NK-92 (cell line): ENCODE measurements around the gene ECI1.

Source experiments
- DNase-seq: peaks from one replicate; lab custom pipeline; 2025; ENCODE audit not compliant: unreplicated experiment; lab: John Stamatoyannopoulos, UW

ECI1 gene, protein sequence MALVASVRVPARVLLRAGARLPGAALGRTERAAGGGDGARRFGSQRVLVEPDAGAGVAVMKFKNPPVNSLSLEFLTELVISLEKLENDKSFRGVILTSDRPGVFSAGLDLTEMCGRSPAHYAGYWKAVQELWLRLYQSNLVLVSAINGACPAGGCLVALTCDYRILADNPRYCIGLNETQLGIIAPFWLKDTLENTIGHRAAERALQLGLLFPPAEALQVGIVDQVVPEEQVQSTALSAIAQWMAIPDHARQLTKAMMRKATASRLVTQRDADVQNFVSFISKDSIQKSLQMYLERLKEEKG

DNA sequence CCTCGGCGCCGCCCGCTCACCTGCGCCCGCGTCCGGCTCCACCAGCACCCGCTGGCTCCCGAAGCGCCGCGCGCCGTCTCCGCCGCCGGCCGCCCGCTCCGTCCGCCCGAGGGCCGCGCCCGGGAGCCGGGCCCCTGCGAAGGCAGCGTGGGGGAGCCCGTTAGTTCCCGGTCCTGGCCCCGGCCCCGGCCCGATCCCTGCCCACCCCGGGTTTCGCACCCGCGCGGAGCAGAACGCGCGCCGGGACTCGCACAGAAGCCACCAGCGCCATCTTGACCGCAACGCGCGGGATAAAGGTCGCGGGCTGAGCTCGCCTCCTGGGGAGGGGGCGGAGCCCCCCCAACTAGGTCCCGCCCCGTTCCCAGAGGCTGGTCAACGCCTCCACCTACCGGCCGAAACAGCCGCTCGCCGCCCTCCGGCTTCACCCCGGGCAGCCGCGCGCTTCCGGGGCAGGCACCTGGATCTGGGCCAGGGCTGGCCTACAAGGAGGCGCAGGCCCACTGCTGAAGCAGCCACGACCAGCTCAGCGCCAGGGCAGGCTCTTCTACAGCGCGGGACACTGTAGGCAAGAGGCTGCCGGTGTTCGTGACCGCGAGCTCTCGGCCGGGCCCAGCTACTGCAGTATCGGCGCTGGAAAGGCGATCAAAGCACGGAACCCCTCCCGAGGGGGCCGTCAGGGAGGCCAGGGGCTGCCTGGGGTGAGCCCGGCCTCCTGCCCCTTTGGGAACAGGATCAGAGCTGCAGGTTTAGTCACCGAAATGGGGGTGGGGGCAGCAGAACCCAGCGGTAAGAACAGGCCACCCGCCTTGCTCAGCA lies at the start of gene ECI1:
ECI1 (minus strand) TSS at position 292 of the 816 bp plus-strand sequence; CDS start at position 271, 21 bp downstream.
- no peak for DNase-seq

DNA sequence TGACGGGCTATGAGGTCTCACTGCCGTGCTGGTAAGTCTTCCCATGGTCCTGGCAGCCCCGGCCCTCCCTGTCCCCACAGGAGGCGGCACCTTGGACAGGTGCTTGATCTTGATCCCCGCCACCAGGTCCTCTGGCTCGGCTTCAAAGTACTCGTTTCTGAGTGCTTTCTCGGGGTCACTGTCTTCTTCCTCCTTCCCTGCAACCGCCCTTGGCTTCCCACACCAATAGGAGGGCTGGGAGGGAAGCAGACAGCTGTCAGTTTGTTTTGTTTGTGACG lies 48.5 kb upstream of the ECI1 start:
- DNase-seq = no peak

DNA sequence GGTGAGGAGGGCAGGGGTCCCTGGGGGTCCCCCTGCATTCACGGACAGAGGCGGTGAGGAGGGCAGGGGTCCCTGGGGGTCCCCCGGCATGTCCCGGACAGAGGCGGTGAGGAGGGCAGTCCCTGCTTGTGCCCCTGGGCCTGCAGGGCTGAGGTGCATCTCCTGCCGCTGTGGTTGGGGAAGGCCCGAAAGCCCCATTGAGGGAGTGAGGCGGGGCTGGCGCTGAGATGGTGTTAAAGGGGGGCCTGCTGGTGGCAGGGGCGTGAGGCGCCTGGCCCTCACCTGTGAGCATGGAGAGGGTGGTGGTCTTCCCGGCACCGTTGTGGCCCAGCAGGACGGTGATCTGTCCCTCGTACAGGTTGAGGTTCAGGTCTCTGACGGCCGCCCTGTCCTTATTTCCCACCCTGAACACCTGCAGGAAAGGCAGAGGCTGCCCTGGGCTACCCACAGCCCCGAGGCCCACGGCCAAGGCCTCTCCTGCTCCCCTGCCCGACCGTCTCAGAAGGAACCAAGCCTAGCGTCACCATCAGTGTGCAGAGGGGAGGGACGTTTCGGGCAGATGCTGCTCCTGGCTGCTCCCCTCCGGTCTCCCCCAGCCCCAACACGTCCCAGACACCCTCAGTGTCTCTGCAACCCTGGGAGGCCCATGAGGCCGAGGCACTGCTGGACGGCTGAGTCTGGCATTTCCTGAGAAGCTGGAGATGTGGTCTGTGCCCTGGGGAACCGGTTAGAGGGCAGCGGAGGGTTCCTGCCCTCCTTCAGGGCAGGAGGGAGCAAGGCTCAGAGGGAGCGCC lies 47.9 kb upstream of the ECI1 start:
- no peak for DNase-seq

DNA sequence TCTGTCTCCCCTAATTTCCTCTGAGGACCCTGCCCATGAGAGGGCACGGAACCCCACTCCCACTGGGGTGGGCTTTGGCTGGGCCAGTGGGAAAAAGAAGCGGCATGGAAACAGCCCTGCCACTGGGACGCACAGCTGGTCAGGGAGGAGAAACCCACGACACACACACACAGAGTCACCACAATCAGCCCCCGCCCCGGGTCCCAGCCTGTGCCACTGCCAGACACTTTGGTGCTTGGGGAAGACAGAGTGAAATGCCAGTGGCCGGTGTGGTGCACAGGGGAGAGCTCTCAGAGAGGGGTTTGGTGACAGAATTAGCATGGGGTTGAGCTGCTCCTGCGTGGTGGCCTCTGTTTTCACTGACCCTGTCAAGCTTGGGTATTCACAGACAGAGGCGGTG lies 47.2 kb upstream of the ECI1 start:
- no peak for DNase-seq

DNA sequence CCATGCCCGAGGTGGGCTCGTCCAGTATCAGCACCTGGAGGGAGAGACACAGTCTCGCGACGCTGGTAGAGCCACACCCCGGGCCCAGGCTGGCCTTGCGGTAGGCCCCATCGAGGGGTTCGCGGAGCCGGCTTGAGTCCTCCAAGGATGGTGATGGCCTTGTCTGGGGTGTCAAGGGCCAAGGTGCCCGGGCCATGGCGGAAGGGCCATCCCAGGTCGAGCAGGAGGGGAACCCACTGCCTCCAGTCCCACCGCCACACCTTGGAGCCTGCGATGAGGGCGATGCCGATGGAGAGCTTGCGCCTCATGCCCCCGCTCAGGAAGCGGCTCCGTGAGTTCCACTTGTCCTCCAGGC lies 46.1 kb upstream of the ECI1 start:
- no peak for DNase-seq

DNA sequence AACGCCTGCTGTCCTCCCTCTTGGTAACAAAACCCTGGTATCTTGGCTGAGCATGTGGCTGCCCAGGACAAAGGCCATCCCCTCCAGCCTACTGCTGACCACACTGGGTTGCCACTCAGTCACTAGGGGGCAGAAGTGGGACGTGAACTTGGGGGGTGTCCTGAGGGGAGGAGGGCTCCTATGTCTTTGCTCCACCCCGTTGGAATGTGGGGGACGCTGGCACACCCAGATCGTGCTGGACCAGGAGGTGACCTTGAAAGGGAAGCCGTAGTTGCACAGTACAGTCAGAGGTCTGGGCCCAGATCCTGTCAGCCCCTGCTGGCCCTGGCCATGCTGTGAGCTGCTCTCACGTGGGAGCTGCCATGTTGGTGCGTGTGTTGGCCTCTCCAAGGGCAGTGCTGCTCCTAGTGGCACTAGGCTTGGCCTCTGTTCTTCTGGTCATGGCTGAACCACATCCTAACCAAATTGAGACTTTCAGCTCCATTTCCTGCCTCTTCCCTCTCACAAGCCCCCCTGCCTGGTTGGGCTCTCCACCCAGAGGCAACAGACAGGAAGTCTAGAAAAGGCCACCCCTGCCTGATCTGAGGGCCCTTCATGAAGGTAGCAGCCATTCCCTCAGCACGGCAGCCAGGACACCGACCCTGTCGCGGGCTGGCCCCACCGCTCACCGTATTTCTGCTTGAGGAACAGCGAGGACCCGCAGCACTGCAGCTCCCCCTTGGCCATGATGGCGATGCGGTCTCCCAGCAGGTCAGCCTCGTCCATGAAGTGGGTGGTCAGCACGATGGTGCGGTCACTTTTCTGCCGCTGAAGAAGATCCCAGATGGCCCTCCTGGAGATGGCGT lies 45.5 kb upstream of the ECI1 start:
- DNase-seq = no peak

DNA sequence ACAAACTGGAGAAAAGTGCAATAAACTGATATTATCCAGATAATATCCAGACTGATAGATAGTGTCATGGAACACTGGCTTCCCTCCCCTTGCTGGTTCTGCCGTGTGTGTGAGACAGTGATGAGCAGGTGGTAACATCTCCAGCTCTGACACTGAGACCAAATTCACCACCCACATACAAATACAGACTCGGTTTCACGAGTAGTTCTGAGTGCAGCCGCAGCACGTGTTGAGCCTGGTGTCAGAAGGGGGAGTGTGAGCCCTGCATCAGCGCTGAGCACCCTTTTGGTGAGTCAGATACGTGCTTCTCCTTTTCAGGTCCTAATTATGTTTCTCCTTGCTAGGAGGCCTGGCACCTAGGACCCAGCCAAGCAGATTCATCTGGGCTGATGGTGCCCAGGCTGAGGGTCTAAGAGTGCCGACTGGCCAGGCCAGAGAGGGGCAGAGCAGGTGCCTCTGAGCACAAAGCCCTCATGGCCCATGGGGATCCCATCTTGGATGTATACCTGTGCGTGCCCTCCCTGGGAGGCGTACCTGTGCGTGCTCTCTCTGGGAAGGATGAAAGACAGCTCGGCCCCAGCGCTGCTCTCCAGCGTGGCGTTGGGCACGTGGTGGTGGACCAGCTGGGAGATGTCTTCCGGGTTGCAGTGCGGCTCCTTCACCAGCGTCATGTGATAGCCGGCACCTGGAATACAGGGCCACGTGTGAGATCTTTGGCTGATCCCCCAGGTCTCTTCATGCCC lies 43.8 kb upstream of the ECI1 start:
- DNase-seq = no peak

DNA sequence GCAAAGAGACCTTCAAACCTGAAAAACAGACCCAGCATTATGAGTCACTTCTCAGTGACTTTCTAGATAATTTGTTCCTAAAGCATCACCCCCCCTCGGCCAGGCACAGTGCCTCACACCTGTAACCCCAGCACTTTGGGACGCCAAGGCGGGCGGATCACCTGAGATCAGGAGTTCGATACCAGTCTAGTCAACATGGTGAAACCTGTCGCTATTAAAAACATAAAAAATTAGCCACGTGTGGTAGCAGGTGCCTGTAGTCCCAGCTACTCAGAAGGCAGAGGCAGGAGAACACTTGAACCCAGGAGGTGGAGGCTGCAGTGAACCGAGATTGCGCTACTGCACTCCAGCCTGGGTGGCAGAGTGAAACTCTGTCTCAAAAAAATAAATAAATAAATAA lies 40.8 kb upstream of the ECI1 start:
- DNase-seq = no peak

DNA sequence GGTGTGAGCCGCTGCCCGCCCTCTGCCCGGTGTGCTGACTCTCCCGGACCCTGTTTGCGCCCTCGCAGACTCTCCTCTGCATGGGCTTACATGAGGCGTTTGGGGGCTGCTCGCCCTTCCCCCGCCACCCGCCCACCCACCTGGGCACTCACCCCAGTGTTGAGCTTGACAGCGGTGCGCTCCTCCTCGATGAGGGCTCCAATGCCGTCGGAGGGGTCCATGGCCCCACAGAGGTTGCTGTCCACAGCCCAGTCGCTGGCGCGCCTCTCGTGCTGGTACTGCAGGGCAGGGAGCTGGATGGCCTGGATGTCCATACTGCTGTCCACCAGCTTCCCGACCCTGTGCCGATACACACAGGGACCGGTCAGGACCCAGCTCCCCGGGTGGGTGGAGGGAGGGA lies 37.9 kb upstream of the ECI1 start:
- DNase-seq = no peak

DNA sequence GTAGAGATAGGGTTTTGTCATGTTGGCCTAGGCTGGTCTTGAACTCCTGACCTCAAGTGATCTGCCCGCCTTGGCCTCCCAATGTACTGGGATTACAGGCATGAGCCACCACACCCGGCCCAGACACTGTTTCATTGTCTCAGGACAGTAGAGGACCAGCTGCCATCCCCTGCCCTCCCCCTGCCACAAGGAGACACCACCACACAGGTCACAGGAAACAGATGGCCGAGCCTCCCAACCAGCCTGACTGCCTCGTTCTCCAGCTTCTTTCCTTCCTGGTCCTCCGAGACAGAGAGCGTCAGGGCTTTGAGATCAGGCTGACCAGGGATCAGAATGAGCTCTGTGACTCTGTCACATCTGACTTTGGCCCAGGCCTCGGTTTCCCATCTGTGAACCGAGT lies 37.3 kb upstream of the ECI1 start:
- DNase-seq = no peak

DNA sequence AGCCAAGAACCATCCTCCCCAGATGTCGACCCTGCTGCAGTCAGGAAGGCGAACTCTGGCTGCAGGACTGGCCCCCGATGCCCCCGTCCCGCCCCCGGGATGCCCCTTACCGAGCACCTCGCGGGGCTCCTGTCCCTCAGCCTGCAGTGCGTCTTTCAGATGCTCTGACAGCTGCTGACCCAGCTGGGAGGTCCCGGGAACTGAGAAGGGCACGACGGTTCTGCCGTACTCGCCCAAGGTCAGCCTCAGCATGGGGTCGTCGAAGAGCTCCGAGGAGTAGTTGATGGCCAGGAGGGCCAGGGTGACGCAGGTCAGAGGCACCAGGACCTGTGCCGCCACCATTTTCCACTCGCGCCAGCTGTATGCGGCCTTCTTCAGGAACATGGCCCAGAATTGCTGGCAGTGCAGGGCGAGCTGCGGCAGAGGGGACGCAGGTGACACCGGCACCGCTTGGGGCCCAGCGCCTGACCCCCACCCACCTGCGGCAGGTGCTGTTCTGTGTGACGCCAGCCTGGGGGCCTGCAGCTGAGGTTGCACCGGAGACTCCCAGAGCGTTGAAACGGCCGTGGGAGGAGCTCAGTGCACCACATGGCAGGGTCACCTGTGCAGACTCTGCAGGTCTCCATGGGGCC lies 36.6 kb upstream of the ECI1 start:
- DNase-seq = no peak

DNA sequence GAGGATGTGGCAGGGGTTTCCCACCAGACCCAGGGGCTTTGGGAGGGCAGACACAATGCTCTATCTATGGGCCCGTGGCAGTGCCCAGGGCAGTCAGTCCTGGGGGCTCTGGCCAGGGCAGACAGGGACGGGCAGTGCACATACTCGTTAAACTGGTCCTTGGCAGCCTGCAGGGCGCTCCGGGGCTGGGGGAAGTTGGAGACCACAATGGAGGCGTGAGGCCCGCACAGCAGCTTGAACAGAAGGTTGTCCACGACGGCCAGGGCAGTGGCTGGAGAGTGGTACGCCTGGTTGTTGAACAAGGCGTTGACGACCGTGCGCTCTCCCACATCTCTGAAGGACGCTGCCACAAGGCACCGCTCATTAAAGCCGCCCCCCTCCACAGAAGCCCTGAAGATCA lies 35.2 kb upstream of the ECI1 start:
- no peak for DNase-seq

DNA sequence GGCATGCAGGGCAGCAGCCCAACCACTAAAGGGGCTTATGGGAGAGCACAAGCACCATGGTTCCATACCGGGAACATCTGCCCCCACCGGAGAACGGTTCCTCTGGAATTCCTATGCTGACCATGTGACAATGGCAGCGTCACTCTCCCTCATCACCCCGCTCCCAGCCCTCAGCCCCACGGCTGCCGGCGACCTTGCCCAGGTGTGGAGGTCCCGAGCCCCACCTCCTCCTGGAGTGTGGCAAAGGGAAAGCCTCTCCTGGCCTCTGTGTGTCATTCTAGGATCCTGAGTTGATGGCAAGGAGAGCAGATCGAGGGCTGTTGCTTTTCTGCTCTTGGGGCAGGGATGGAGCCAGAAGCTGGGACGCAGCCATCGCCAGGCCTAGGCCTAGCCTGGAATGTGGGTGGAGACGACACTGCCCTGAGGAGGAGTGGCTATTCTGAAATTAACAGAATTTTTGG lies 34.4 kb upstream of the ECI1 start:
- no peak for DNase-seq

DNA sequence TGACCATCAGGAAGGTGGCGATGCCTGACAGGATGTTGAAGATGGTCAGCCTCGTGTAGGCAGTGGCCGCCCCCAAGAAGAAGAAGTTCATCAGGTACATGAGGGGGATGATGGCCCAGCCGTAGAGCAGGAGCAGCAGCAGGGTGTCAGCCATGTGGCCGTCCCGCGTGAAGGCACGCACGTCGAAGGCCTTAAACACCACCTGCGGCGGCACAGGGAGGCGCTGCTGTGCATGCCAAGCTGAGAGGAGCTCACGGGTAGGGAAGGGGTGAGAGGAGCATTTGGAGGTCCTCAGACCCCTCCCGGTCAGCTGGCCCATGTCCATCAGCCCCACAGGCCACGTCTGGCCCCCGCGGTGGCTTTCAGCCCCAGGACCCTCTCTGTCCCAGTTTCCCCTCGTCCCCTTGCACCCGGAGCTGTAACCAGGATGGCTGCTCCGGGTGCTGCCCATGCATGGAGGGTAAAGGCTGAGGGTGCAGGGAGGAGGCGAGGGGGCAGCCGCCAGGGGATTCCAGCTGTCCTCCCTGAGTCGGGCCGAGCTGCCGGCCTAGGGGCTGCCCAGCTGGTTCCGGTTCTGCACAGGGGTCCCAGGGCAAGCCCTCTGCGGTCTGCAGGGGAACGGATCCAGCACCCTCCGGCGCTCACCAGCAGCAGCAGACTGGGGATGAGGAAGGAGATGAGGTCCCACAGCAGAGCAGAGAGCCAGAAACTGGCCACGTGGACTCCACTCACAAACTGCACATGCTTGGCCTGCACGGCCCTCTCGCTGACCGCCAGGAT lies 33.6 kb upstream of the ECI1 start:
- no peak for DNase-seq

DNA sequence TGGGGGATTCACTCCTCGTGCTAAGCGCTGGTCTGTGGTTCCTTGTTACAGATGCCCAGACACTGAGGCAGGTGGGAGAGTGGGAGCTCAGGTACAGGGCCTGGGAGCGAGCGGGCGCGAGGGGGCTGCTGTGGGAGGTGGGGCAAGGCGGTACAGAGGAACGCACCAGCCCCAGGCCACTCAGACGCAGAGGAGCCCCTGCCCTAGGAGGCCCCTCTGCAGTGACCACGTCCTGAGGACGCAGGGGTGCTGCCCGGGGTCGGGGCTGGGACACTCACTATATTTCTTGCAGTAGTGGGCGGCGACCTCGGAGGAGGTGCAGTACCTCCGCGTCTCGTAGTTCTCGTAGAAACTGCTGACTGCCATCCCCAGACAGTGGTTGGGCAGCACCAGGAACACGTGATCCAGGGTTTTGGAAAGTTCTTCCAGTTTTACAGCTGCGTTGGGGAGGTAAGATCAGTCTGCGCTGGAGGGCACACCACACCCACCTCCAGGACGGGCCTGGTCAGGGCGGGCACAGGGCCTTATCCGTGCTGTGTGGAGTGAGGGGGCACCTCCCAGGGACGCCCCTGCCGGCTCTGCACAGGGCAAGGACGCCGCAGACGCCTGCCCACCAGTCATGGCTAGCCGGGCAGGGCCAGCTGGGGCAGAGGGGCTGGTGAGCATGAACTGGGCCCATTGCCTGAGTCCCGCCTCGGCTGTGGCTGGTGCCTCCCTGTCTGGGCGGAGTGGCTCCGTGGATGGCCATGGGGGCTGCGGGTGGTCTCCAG lies 32.8 kb upstream of the ECI1 start:
- no peak for DNase-seq

DNA sequence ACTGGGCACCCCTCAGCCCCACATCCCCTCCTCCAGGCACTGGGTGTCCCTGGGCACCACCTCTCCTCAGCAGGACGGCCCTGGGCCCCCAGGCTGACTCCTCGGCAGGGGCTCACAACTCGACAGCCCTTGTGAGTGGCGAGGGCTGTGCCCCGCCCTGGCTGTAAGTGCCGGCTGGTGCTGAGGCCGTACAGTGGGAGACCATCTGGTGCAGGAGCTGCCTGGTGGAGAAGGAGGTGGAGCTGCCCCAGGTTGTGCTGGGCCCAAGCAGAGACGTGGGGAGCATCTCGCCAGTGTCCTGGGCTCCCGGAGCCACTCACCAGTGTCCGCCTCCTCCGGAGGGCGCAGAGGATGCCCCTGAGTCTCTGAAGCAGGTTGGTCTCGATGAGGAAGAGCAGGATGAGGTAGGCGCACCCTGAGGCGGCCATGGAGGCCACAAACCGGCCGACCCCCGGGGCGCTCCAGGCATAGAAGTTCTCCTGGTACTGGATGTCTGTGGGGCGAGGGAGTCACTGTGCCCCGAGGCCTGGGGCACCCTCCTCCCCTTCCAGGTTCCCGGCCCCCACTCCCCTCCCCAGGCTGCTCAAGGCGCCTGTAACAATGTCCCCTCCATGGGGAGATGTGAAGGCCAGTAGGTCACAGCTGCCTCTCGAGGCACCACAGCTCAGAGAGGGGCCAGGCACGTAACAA lies 31.6 kb upstream of the ECI1 start:
- no peak for DNase-seq

DNA sequence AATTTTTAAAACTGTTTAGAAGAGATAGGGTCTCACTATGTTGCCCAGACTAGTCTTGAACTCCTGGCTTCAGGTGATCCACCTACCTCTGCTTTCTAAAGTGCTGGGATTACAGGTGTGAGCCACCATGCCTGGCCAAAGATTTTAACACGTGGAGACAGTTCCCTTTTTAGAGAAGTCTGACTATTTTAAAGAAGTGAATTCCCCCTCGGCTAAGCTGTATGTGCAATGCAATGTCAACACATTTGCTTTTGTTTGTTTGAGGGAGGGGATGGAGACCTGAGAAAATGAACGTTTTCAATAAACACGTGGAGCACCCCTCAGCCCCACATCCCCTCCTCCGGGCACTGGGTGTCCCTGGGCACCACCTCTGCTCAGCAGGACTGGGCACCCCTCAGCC lies 30.9 kb upstream of the ECI1 start:
- DNase-seq = no peak

DNA sequence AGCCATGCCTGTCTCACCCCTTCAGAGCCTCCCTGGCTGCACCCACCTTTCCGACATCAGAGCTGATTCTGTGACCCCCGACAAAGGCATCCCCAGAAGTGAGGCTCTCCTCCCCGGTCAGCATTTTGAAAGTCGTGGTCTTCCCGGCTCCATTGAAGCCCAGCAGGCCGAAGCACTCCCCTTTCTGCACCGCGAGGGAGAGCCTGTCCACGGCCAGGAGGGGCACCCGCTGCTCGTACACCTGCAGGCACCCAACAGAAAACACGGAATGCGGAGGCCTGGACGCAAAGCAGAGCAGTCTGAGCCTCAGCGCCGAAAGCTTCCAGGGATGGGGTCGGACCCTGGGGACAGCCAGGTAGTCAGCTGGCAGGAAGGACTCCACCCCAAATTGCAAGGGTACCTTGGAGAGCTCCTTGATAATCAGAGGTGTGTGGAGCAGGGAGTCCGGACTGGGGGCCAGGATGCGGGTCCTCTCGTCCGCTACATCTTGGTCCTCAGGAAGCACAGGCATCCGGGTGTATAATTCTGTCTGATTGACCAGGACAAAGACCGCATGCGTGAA lies 29.7 kb upstream of the ECI1 start:
- DNase-seq = no peak
